HG03442 (cell line): ENCODE data around the gene PPIP5K1.

Experiments
- ATAC-seq: cut with Tn5 transposase; IDR thresholded peaks from one replicate; pipeline ENCODE4 v1.9.1; 2021; ENCODE audit warnings: mild to moderate bottlenecking, moderate library complexity; ENCODE audit not compliant: unreplicated experiment

Gene PPIP5K1

DNA sequence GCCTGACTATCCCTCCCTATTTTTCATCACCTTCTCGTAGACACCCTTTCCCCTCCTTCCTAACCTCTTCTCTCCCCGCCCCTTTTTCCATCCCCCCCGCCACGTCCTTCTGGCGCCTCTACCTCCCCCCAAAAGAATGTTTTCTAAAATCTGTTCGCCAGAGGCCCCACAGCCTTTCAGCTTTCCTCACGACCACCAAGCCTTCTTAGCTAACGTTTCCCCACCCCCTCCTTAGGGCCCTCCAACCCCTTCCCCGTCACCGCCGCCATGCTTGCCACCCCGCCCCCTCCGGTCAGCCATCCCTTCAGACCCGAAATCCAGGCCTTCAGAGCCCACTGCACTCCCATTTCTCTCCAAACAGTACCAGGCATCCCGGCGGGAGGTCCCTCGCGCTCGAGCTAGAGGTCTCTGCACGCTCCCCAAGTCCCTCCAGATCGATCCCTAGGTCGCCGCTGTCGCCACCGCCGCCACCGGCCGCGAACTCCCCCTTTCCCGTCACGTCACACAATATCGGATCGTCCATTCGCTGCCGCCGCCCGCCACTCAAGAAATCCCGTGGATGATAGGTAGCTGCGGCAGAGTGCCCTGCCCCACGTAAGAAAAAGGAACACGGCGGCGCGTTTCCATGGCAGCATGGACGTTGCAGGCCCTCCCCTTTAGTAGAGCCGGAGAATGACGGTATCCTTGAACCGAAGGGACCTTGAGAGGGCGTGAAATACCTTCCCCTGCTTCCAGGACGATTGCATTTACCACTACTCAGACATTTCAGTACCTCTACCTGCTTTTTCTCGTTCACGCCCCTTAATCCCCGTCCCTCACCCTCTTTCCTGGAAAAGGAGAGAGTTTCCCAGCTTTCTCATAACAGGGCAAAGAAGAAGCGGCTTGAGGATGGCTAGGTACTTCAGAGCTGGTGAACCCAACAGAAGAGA, 97.1 kb downstream of the PPIP5K1 start, which contains the start of gene TP53BP1:
Gene TP53BP1, minus strand, starts transcription at position 484 of the 929 bp plus-strand sequence. Its CDS starts 113 bp downstream, at position 371.
- ATAC-seq, result peak; percentile 97

DNA sequence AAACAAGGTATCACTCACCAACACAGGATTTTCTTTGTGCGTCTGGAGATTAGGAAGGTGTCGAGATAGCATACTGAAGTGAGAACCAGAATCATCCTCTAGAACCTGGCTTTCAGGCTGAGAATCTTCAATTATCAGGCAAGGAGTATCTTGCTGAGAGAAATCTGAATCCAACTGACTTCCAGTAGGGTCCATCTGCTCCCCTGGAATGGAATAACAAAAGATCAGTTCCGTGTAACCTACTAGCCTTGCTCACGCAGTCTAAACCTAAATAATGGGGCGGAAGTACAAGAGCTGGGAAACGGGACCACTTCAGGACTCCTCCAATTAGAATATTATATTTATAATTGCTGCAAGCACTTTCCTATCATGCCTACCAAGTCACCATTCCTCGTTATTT, 97.7 kb downstream of the PPIP5K1 start:
- ATAC-seq, result no peak

DNA sequence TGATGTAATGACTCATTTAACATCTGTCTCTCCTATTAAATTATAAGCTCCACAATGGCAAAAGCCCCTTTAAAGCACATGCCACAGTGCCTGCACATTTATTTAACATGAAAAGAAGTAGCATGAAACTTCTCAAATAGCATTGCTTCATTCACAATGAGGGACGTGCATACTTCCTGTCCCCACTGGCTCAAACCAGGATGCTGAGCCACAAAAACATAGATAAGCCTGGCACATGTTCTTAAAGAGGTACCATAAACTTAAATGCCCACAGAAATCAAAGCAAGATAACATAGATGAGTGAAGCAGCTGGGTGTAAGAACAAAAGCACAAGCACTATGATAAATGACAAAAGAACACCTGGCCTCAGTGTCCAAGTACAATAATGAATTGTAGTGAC, 100.8 kb downstream of the PPIP5K1 start:
- ATAC-seq, result no peak

DNA sequence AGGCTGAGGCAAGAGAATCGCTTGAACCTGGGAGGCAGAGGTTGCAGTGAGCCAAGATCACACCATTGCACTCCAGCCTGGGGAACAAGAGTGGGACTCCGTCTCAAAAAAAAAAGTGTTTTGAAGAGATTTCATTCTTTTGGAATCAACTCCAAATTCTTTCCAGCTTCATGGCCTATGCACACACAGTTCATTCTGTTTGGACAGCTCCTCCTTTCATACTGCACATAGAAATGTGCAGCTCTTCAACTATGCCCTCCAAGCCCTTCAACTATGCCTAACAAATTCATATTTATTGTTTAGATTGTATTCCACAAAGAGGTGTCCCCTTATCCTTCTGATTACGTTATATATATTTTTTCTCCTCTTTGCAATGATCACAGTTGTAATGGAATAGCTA, 101.2 kb downstream of the PPIP5K1 start:
- ATAC-seq, result no peak

DNA sequence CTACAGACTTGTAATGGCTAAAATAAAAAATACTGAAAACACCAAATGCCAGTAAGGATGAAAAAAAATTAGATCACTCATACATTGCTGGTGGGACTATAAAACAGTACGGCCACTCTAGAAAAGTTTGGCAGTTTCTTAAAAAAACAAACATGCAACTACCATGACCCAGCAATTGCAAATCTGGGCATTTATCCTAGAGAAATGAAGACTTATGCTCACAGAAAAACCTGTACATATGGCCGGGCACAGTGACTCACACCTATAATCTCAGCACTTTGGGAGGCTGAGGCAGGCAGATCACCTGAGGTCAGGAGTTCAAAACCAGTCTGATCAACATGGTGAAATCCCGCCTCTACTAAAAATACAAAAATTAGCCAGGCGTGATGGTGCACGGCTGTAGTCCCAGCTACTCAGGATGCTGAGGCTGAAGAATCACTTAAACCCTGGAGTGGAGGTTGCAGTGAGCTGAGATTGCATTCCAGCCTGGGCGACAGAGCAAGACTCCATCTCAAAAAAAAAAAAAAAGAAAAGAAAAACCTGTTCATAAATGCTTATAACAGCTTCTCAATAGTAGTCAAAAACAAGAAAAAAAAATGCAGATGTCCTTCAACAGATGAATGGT, 102.6 kb downstream of the PPIP5K1 start:
- ATAC-seq, result no peak

DNA sequence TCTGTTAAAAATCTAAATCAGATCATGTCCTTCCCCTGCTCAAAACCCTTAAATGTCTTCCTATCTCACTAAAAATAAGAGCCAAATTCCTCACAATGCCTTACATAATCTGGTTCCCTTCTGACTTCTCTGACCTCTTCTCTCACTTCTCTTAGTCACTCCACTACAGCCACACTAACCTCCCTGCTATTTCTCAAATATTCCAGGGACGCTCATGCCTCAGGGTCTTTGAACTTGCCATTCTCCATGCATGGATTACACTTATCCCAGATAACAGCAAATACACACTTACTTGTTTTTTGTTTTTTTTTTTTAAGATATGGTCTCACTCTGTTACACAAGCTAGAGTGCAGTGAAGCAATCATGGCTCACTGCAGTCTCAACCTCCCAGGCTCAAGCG, 105.6 kb downstream of the PPIP5K1 start:
- ATAC-seq, result no peak
